AG09309 (cell line): Measurements from ENCODE around the gene TBX15.

Experiments
- DNase-seq: peaks from one replicate; pipeline ENCODE4 v3.0.0-alpha.2; 2010; ENCODE audit warnings: low read depth
- H3K4me3 ChIP-seq: 2 replicates; pipeline ENCODE4 v1.5.1; 2011; ENCODE audit warnings: mild to moderate bottlenecking, low read depth, low read length, moderate library complexity; ENCODE audit not compliant: control insufficient read depth
- CTCF ChIP-seq: IDR thresholded peaks from 2 replicates; pipeline ENCODE4 v1.5.1; 2011; ENCODE audit warnings: mild to moderate bottlenecking, low read depth, low read length, inconsistent platforms; ENCODE audit not compliant: insufficient read depth, control insufficient read depth; ENCODE audit errors: missing control alignments

Gene TBX15

GRCh38 chr1:119011706-119012105 is 23.6 kb upstream of the TBX15 start:
- TF ChIP-seq CTCF = no peak
- H3K4me3 ChIP-seq = no peak overlapping the region
- DNase-seq = no peak

GRCh38 chr1:119011116-119011515 is 23.0 kb upstream of the TBX15 start:
- no peak for TF ChIP-seq CTCF
- H3K4me3 ChIP-seq = no peak overlapping the region
- DNase-seq = no peak

GRCh38 chr1:119010201-119010600 is 22.1 kb upstream of the TBX15 start:
- TF ChIP-seq CTCF = no peak
- no peak for DNase-seq

GRCh38 chr1:119009312-119009655 is 21.1 kb upstream of the TBX15 start:
- DNase-seq = no peak
- no peak overlapping the region for H3K4me3 ChIP-seq
- TF ChIP-seq CTCF = no peak

More at GRCh38 chr1:119010201-119010600, 22.1 kb upstream of the TBX15 start:
- H3K4me3 ChIP-seq = no peak overlapping the region

- TF ChIP-seq CTCF = peak; percentile 53
- no peak for DNase-seq
- peak overlapping the region; percentile 13 for H3K4me3 ChIP-seq
These were observed 20.6 kb upstream of the TBX15 start for GRCh38 chr1:119008483-119009311.

GRCh38 chr1:119007670-119008482 is 19.7 kb upstream of the TBX15 start:
- H3K4me3 ChIP-seq = no peak overlapping the region
- no peak for DNase-seq
- TF ChIP-seq CTCF = no peak
